Activated CD4-positive, alpha-beta memory T cell treated with anti-CD3 and anti-CD28 coated beads for 36 hours (primary cell): ENCODE data around the gene UBAC1. TPM values are rescaled to one million over a fixed set of nuclear protein-coding genes. Genes with fewer than 3 reads are reported as not detected.

Source experiments
- CTCF ChIA-PET: fragments of 350-600 bp; sonication (Branson Sonifier 250); formaldehyde crosslinking; loops from one replicate; lab custom pipeline; 2021; ENCODE audit warnings: antibody characterized with exemption, inconsistent platforms; lab: Charles Lee
- POLR2A ChIA-PET: fragments of 350-600 bp; sonication (Branson Sonifier 250); formaldehyde crosslinking; loops from one replicate; lab custom pipeline; 2021; ENCODE audit warnings: antibody characterized with exemption; lab: Charles Lee
- DNase-seq: peaks from one replicate; pipeline ENCODE4 v3.0.0-alpha.2; 2020
- H3K27ac Mint-ChIP-seq: one replicate; pipeline ENCODE4 v1.8.0; 2021; ENCODE audit warnings: mixed read lengths
- H3K27me3 Mint-ChIP-seq: one replicate; pipeline ENCODE4 v1.8.0; 2021; ENCODE audit warnings: mixed read lengths
- H3K36me3 Mint-ChIP-seq: one replicate; pipeline ENCODE4 v1.8.0; 2021; ENCODE audit warnings: mixed read lengths
- H3K4me1 Mint-ChIP-seq: one replicate; pipeline ENCODE4 v1.8.0; 2021; ENCODE audit warnings: low read depth, mixed read lengths
- H3K4me3 Mint-ChIP-seq: one replicate; pipeline ENCODE4 v1.8.0; 2021; ENCODE audit warnings: mild to moderate bottlenecking, mixed read lengths
- H3K9me3 Mint-ChIP-seq: one replicate; pipeline ENCODE4 v1.8.0; 2021; ENCODE audit warnings: mixed read lengths
- intact Hi-C: fragments of 100-400 bp; cut with micrococcal nuclease; formaldehyde crosslinking; loops from one replicate; pipeline ENCODE4 v1.15.1; 2023
- total RNA-seq, 2 experiments: library from RNA; stranded (reverse); gene quantifications; one replicate each; pipeline ENCODE4 v1.2.3, GENCODE V29; 2021

Gene UBAC1
- total RNA-seq, 2 experiments from 2014 or later, result 41.3 to 42.0 TPM

DNA sequence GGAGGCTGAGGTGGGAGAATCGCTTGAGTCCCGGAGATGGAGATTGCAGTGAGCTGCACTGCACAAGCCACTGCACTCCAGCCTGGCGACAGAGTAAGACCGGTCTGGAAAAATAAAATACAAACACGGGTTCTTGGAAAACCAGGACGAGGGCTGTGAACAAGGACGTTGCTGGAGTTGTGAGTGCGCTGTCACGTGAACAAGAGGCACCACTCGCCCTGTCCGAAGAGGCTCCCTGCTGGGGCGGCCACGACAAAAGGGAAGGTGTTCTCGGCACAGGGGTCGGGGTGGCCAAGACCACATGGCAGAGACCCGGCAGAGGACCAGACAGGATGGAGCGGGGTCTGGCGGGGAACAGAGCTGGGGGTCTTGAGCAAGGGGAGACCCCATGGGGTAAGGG lies 30.6 kb upstream of the UBAC1 start:
- H3K9me3 Mint-ChIP-seq, result no peaks in the 10 kb centered on the region

DNA sequence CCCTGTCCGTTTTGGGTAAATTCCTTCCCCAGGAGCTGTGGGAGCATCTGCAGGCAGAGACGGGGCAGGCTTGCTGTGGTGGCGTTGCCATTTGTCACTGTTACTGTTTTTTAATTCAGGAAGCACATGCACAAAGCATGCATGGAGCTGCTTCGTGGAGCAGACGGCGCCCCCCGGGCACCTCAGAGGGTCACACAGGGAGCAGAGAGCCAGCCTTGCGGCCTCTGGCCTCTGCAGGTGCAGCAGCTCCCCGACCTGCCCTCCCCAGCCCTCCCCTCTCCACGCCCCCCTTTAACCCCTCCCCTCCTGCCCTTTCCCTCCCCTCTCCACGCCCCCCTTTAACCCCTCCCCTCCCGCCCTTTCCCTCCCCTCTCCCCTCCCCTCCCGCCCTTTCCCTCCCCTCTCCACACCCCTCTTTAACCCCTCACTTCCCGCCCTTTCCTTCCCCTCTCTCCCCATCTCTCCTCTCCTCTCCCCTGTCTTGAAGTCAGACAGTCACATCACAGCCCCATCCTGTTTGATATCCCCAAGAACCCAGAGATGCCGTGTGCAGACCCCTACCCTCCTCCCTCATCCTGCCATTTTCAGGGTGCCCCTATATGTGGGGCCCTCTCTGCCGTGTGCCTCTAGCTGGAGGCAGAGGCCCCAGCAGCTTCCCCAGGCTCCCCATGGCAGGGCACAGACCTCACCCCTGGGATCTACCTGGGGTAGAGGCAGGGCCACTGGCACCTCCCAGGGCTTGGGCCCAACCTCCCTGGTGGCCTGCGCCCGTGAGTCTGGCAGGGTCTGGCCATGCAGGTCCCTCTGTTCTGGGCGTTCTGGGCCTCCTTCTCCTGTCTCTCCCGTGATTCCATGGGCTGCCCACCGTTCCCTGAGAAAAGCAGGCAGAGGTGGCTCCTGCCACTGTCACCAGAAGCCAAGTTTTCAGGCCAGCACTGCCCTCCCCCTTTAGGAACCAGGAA lies 29.6 kb upstream of the UBAC1 start:
- no peak overlapping the region for H3K27ac Mint-ChIP-seq
- peaks cover 17% of the 10 kb centered on the region for H3K4me1 Mint-ChIP-seq
- peak; percentile 66 for DNase-seq
- no peak overlapping the region for H3K4me3 Mint-ChIP-seq
- ChIA-PET CTCF (interaction anchor here (0.7 to 1.2 kb wide), 2 partner anchors 99 to 131 kb away, joined by 3 to 4 read pairs; no protein-coding TSS in a partner anchor), POLR2A (no interaction called here)
- intact Hi-C loops, result no loop called here
- no peaks in the 10 kb centered on the region for H3K9me3 Mint-ChIP-seq
- H3K27me3 Mint-ChIP-seq, result no peaks in the 10 kb centered on the region
- no peaks in the 10 kb centered on the region for H3K36me3 Mint-ChIP-seq

More for the DNA sequence above, 30.6 kb upstream of the UBAC1 start:
- intact Hi-C loops, result no loop called here
- CTCF ChIA-PET, result interaction anchor here (1.0 kb wide), 1 partner anchor 131 kb away, joined by 3 read pairs; no protein-coding TSS in a partner anchor
- H3K36me3 Mint-ChIP-seq, result no peaks in the 10 kb centered on the region
- H3K4me1 Mint-ChIP-seq, result peaks cover 17% of the 10 kb centered on the region
- POLR2A ChIA-PET, result no interaction called here
- no peak overlapping the region for H3K4me3 Mint-ChIP-seq
- no peak overlapping the region for H3K27ac Mint-ChIP-seq
- DNase-seq, result no peak
- no peaks in the 10 kb centered on the region for H3K27me3 Mint-ChIP-seq

DNA sequence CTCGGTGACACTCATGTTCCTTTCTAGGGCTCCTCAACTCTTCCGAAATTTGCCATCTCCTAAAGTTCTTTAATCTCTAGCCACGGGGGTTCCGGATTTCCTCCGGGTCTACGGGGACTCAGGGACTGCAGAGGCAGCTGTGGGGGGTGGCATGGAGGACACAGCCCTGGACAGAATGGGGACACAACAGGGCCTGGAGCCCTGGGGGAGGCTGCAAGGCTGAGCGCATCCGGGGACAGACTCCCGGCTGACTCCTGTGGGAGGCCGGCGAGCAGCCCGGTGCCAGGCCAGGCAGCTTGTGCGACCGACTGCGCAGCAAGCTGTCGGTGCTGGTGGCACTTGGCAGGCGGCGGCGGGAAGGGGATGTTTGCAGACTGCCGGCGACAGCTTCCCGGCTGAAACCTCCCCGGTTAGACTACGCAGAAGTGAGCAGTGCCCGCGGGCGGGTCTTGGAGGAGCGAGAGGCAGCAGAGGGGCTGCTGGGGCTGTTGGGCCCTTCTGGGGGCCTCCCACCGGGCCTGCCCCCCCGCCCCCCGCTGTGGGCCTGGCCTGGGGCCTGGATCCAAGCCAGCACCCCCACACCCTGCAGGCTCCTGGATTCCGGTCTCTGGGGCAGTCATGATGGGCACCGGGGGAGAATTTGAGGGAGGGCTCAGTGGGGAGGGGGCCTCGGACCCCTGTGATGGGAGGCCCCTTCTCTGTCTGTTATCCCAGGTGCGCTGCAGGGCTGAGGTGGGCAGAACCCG lies 28.7 kb upstream of the UBAC1 start:
- no peak overlapping the region for H3K4me3 Mint-ChIP-seq
- H3K4me1 Mint-ChIP-seq, result peaks cover 17% of the 10 kb centered on the region
- H3K36me3 Mint-ChIP-seq, result no peaks in the 10 kb centered on the region
- no peaks in the 10 kb centered on the region for H3K27me3 Mint-ChIP-seq
- DNase-seq, result peak; percentile 42
- H3K9me3 Mint-ChIP-seq, result no peaks in the 10 kb centered on the region
- ChIA-PET POLR2A (no interaction called here), CTCF (interaction anchor here (1.2 kb wide), 1 partner anchor 132 kb away, joined by 4 read pairs; no protein-coding TSS in a partner anchor)
- H3K27ac Mint-ChIP-seq, result no peak overlapping the region
- intact Hi-C loops, result no loop called here

DNA sequence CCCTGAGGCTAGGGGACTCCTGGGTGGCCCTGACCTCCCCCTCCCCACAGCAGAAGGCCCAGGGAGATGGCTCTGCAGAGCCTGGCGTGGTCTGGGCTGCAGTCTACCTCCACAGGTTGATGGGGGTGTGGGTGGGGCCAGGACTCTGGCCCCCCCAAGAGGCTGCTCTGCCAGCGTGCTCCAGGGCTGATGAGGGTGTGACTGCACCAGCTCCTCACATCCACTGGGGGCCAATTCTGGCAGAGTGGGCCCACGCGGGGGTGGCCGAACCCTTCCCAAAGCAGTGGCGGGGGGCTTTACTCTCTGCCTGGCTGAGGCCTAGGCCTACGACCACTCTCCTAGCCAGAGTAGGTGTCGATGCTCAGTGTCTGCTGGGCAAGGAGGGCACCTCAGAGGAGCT lies 28.0 kb upstream of the UBAC1 start:
- no peak overlapping the region for H3K27ac Mint-ChIP-seq
- no peak overlapping the region for H3K4me3 Mint-ChIP-seq
- no peaks in the 10 kb centered on the region for H3K9me3 Mint-ChIP-seq
- peaks cover 17% of the 10 kb centered on the region for H3K4me1 Mint-ChIP-seq
- ChIA-PET CTCF (interaction anchor here (0.7 kb wide), 1 partner anchor 134 kb away, joined by 3 read pairs; no protein-coding TSS in a partner anchor), POLR2A (no interaction called here)
- no peak for DNase-seq
- H3K27me3 Mint-ChIP-seq, result no peaks in the 10 kb centered on the region
- intact Hi-C loops, result no loop called here
- H3K36me3 Mint-ChIP-seq, result no peaks in the 10 kb centered on the region

DNA sequence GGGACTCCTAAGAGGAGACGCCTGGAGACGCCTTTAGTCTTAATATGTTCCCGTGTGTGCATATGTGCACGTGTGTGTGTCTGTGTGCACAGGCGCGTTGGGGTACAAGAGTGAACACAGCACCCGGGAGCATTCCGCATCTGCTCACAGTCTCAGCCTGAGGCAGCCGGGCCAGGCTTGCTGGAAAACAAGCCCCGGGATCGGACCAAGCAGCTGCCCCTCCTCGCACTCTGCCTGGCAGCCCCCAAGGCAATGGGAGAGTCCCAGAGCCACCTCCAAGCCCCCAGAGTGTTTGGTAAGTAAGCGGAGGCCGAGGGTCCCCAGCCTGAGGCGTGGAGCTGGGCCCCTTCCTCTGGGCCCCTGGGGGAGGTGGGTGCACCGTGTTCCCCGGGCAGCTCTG lies 27.3 kb upstream of the UBAC1 start:
- H3K4me1 Mint-ChIP-seq, result peaks cover 17% of the 10 kb centered on the region
- no peak overlapping the region for H3K27ac Mint-ChIP-seq
- no peaks in the 10 kb centered on the region for H3K36me3 Mint-ChIP-seq
- DNase-seq, result no peak
- intact Hi-C loops, result no loop called here
- ChIA-PET POLR2A (no interaction called here), CTCF (interaction anchor here (0.7 kb wide), 1 partner anchor 134 kb away, joined by 3 read pairs; no protein-coding TSS in a partner anchor)
- no peak overlapping the region for H3K4me3 Mint-ChIP-seq
- H3K27me3 Mint-ChIP-seq, result no peaks in the 10 kb centered on the region
- no peaks in the 10 kb centered on the region for H3K9me3 Mint-ChIP-seq

DNA sequence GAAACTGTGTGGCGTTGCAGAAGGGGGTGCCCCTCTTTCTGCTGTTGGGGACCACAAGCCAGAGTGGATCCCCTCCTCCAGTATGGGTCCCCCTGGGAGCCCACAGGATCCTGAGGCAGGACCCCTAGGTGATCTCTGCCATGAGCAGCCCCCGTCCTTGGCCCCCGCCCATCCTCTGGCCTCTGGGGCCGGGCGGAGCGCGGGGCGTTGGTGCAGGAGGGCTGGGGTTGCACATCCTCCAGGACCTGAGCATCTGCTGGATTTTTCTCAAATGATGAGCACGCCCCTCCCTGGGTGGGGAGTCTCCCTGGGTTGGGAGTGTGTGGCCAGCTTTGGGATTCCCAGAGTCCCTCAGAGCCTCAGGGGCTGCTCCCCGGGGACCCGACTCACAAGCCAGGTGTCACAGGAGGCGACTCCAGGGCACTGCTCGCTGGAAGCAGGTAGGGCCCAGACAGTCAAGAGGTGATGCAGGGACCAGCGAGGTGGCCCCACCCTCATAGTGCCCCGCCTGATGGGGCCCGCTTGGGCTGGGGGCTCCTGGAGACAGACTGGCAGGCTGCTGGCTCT lies 26.7 kb upstream of the UBAC1 start:
- no peaks in the 10 kb centered on the region for H3K36me3 Mint-ChIP-seq
- POLR2A ChIA-PET, result no interaction called here
- no peaks in the 10 kb centered on the region for H3K9me3 Mint-ChIP-seq
- CTCF ChIA-PET, result interaction anchor here (1.2 kb wide), 1 partner anchor 134 kb away, joined by 3 read pairs; no protein-coding TSS in a partner anchor
- no peak for DNase-seq
- H3K4me1 Mint-ChIP-seq, result peaks cover 17% of the 10 kb centered on the region
- no peaks in the 10 kb centered on the region for H3K27me3 Mint-ChIP-seq
- no peak overlapping the region for H3K27ac Mint-ChIP-seq
- intact Hi-C loops, result no loop called here
- H3K4me3 Mint-ChIP-seq, result no peak overlapping the region

DNA sequence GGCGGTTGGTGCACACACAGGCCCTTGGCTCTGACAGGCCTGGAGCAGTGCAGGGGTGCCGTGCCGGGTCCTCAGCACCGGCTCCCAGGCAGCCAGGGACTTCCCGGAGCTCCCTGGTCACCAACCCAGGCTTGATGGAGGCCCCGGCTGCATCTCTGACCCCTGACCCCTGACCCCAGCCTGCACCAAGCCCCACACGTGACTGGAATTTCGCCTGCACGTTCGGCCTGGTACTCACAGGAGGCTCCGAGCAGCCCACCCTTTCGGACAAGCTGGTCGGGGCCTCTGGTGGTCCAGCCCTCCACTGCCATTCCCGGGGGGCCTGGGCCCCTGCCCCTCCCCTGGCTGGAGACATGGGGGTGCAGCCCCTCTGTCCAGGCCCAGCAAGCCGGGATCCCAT lies 25.4 kb upstream of the UBAC1 start:
- Mint-ChIP-seq H3K9me3 (no peaks in the 10 kb centered on the region), H3K27me3 (no peaks in the 10 kb centered on the region), H3K4me1 (peaks cover 7% of the 10 kb centered on the region), H3K27ac (no peak overlapping the region), H3K4me3 (no peak overlapping the region), H3K36me3 (no peaks in the 10 kb centered on the region)
- no peak for DNase-seq
- ChIA-PET CTCF (interaction anchor here (1.2 to 1.4 kb wide), 2 partner anchors 19 to 136 kb away, joined by 3 to 4 read pairs; no protein-coding TSS in a partner anchor), POLR2A (no interaction called here)
- intact Hi-C loops, result no loop called here

DNA sequence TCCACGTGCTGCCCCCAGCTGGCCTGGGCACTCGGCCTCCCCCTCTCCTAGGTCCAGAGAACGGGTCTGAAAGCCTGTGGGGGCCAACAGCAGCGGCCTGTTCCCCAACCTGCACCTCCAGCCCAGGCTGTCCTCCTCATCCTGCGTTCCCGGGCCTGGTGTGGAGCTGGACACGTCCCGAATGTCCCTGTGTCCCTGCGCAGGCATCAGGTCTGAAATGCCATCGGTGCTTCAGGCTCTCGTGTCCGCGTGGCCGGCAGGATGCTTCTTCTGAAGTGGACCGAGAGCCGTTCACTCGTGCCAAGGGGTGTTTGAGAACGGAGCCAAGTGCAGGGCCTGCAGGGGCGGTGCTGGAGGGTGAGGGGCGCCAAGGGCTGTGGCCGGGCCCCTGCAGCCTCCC lies 24.7 kb upstream of the UBAC1 start:
- ChIA-PET CTCF (no interaction called here), POLR2A (no interaction called here)
- H3K4me1 Mint-ChIP-seq, result peaks cover 3% of the 10 kb centered on the region
- H3K4me3 Mint-ChIP-seq, result no peak overlapping the region
- H3K27ac Mint-ChIP-seq, result no peak overlapping the region
- intact Hi-C loops, result no loop called here
- no peak for DNase-seq
- no peaks in the 10 kb centered on the region for H3K9me3 Mint-ChIP-seq
- no peaks in the 10 kb centered on the region for H3K27me3 Mint-ChIP-seq
- no peaks in the 10 kb centered on the region for H3K36me3 Mint-ChIP-seq

DNA sequence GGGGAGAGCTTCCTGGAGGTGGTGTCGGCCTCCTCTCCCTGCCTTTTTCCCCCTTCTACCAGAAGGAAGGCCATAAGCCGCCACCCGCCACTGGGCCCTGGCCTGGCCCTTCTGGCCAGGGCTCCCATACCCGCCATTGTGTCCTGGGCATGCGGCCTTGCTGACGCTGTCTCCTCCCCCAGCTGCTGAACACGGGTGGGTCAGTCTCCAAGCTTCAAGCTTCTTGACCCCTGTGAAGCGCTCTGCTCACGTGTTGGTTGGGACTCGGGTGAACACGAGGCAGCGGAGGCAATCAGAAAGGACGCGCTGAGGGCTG lies 24.2 kb upstream of the UBAC1 start:
- DNase-seq, result no peak
- Mint-ChIP-seq H3K36me3 (no peaks in the 10 kb centered on the region), H3K4me1 (peaks cover 3% of the 10 kb centered on the region), H3K9me3 (no peaks in the 10 kb centered on the region), H3K27me3 (no peaks in the 10 kb centered on the region), H3K27ac (no peak overlapping the region), H3K4me3 (no peak overlapping the region)
- ChIA-PET CTCF (no interaction called here), POLR2A (no interaction called here)
- intact Hi-C loops, result no loop called here

DNA sequence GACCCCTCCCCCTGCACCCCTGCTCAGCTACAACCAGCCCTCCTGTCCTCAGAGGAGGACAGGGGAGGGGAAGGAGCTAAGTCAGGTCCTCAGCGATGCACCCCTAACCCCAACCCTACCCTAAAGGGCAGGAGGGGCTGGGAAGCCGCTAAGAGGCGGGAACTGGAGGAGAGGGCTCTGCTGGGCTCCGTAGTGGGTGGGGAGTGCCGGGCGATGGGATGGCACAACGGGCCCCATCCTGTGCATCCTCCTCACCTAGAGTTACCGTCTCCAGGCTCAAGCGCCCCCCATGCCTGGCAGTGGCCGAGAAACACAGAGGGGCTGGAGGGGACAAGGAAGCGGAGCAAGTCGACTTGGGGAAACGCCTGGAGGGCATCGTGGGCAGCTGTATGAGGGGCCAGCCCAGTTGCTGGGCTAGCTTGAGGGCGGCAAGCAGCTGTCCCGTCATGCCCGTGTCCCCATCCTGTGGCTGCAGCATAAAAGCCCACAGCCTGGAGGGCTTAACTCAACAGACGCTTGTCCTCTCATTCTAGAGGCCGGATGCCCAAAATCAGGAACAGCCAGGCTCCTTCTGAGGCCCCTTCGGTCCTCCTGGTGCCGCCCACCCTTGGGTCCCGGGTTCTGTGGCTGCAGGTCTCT lies 23.0 kb upstream of the UBAC1 start:
- CTCF ChIA-PET, result no interaction called here
- H3K9me3 Mint-ChIP-seq, result no peaks in the 10 kb centered on the region
- H3K4me3 Mint-ChIP-seq, result no peak overlapping the region

DNA sequence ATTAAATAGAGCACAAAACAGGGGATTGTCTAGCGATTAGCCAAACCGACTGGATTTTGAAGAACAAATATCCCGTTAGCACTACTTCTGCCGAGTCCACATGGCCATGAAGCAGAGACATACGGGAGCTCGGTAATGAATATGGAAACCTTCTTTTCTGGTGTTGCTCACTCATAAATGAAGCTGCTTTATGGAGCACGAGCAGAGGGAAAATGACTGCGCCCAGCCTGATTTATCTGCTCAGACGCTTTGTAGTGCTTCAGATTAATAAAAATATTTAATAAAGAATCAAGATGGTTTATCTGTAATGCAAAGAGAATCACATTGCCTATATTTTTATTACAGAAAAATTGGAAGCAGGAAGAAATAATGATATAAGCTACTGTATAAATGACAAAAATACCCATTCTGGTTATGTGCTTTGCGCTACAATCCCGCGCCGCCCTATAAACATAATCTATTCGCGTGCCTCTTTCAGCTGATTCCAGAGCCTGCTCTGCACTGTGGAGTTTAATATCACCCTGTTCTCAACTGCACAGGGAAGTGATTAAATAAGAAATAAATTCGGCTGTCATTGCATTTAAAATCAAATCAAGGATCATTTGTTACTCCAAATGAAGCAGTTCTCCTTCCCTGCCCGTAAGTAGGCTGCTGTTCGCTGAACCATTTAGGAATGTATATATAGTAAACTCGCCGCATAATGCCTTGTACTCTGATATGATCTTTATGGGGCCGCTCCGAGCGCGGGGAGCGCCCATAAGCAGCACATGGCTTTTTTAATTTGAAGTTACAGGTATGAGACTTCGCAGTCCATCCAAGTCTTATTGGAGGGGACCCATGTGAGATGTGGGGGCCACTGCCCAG lies 22.3 kb upstream of the UBAC1 start:
- no peaks in the 10 kb centered on the region for H3K36me3 Mint-ChIP-seq
- no peak for DNase-seq
- ChIA-PET CTCF (interaction anchor here (0.9 kb wide), 1 partner anchor 16 kb away, joined by 6 read pairs; no protein-coding TSS in a partner anchor), POLR2A (no interaction called here)
- intact Hi-C loops, result no loop called here
- no peaks in the 10 kb centered on the region for H3K9me3 Mint-ChIP-seq
- no peak overlapping the region for H3K4me3 Mint-ChIP-seq
- H3K27ac Mint-ChIP-seq, result no peak overlapping the region
- H3K4me1 Mint-ChIP-seq, result peaks cover 11% of the 10 kb centered on the region
- no peaks in the 10 kb centered on the region for H3K27me3 Mint-ChIP-seq

More for the DNA sequence above, 23.0 kb upstream of the UBAC1 start:
- intact Hi-C loops, result no loop called here
- Mint-ChIP-seq H3K36me3 (no peaks in the 10 kb centered on the region), H3K4me1 (peaks cover 6% of the 10 kb centered on the region), H3K27me3 (no peaks in the 10 kb centered on the region), H3K27ac (no peak overlapping the region)
- no peak for DNase-seq
- POLR2A ChIA-PET, result no interaction called here
